NCI-H446 (cell line): ENCODE data around the gene IRF5.

ENCODE experiments used
- DNase-seq, 2 experiments: peaks; one replicate each; lab custom pipeline; 2025; lab: John Stamatoyannopoulos, UW

IRF5 gene

DNA sequence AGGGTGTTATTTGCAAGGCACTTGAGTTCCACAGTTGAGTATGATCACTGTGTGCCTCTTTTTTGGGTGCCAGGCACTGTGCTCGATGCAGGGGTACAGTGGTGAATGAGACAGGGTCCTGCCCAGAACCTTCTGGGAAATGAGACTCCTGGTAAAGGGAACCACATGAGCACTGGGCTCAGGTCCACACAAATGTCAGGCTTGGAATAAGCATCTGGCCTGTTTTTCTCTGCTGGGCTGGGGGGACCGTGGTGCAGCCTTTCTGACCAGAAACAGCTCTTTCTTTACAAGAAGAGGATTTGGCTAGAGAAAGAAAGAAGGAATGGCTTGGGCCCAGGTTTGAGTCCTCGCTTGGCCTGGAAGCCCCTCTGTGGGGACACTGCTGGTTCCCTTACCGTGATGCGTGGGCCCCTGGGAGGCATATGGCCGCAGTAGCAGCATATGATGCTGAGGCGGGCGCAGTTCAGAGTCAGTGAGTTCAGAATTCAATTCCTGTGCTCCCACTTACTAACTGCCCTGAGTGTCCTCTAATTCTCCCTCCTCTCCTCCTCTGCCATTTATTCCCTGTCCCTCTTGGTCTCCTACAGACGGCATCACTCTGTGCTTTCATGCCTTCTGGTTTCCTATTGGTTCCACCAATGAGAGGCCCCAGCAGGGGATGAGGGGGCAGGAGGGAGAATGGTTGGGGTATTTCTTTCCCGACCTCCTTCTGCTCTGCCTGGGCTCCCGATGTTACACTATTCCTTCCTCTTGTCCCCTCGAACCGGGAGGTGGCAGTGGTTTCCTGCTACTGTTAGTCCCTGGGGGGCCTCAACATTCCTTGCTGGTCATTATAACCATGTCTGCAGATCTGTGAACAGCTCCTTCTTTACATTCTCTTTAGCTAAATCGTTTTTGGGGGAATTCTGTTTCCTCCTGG is 17.6 kb upstream of the IRF5 start:
- DNase-seq, result no peak

DNA sequence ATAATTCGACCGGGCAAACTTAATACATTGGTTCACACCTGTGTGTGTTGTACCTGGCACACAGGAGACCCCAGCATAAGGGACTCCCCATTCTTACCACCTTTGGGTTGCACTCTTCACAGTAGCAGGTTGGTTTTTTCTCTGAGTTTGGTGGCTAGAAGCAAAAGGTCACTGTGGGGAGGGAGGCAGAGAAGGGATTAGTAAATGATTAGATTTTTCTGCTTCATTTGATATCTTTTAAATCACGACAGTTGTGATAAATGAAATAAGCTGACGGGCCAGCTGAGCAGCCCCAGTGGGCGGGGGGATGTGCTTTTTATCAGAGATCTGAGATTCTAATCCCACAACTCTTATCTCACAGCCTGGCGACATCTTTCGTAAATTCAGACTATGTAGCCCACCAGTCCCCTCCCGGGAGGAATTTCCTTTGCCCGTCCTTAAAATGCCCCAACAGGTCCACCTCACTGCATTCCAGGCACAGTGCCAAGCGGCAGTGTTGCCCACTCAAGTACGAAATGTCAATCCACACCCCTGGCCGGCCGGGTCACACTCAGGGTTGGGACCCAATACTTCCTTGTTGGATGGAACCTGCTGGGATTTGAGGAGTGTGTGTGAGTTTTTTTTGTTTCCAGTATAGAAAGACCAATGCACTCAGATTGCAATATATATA is 16.7 kb upstream of the IRF5 start:
- DNase-seq, result no peak

DNA sequence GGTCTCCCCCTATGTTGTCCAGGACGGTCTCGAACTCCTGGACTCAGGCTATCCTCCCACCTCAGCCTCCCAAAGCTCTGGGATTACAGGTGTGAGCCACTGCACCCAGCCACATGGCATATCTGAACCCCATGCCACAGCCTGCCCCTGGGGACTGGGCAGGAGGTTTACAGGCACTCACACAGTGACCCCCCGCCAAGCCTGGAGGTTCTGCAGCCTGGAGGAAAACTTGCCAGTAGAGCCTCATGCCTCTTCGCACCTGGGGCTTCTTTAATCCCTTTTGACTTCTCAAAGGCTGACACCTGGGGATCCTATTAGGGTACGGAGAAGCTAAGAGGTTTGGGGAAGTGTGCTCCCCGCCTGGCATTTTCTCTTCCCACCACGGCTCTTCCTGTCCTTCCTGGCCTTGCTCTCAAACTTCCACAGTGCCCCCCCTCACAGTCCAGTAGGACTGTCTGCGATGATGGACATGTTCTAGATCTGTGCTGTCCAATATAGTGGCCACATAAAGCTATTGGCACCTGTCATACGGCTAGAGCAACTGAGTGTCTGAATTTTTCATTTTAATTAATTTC is 15.8 kb upstream of the IRF5 start:
- no peak for DNase-seq

DNA sequence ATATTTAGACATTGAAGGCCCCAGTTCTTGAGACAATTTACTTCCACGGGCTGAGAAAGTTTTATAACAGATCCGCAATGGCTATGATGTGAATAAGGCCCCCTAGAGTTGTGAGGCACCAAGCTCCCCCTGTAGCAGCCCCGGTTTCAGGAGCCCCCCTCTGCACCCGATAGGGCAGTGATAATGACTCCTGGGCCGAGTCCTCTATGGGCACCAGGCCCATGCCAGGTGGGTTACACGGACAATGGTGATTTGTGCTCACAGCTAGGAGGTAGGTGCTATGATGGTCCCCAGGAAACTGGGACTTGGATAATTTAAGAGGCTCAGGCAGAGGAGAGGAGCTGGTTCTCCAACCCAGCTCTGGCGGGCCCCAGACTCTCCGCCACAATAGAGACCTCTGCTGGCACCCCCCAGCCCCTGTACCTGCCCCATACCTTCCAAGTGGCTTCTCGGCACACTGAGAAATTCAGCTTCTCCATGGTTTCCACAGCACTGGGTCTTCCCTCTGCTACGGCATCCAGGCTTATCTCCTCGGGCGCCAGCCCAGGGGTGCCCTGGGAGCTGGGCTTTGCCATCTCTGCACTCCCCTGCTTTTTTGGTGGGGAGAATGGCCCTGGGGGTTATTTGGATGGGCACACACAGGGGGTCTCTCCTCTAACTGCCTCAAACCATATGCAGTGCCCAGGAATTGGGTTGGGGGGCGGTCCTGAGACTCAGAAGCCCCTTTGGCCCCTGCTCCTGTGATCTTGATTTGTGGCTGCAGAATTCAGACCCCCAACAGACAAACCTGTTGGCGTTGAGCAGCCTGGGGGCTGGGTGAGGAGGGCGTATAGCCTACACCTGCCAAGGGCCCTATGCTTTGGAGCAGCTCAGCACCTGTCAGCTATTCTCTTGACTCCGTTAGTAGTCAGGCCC is 15.0 kb upstream of the IRF5 start:
- DNase-seq, result no peak

DNA sequence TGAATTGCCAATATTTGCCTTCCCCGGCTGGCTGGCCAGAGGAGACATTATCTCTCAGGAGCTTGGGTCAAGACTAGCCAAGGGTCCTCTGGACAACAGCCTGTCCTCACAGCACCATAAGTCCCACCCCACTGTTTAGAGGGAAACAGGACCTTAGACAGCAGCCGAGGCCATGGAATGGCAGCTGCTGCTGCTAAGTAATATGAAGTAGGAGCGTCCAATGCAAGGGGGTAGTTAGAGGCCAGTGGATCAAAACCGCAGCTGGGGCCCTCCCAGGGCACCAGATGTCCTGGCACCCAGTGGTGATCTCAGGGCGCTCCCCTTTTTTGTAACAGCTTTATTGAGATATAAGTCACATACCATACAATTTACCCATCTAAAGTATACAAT is 14.3 kb upstream of the IRF5 start:
- no peak for DNase-seq

DNA sequence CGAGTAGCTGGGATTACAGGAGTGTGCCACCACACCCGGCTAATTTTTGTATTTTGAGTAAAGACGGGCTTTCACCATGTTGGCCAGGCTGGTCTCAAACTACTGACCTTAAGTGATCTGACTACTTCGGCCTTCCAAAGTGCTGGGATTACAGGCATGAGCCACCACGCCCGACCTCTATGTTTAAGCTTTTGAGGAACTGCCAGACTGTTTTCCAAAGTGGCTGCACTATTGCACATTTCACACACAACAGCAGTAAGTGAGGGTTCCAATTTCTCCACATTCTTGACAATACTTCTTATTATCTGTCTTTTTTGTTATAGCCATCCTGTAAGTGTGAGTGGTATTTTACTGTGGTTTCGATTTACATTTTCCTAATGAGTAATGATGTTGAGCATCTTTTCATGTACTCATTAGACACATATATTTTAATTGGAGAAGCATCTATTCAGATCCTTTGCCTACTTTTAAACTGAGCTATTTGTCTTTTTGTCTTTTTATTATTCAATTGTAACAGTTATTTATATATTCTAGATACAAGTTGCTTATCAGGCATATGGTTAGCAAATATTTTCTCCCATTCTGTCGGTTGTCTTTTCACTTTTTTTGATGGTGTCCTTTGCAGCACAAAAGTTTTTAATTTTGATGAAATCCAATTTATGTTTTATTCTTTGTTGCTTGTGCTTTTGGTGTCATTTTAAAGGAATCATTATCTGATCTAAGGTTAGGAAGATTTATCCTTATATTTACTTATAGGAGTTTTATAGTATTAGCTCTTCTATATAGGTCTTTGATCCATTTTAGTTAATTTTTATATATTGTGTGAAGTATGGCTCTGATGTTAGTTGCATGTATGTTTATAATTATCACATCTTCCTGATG is 12.8 kb upstream of the IRF5 start:
- DNase-seq, result no peak

DNA sequence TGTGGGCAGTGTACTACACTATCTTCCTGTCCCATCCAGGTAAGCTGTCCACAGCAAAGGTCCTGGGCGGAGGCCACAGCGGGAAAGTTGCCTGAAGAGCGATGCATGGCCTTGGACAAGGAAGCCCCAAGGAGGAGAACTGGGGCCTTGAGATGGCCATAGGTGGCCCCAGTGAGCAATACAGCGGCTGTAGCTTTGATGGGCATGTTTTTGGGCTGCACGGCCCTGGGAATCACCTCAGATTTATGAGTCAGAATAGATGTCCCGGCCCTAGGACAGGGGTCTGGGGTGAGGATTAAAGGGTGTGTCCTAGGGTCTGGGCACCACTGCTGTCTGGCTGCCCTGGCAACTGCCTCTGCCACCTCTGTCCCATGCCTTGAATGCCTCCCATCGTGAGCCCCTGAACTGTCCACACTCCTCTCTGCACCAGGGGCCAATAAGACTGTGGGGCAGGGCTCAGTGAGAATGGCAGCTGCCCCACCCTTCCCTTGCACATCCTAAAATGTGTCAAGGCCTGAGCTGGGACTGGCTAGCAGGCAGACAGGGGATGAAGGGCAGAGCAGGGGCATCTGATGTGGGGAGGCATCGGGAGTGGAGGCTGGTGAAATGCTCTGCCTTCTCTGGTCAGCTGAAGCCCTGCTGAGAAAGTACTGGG is 9.4 kb upstream of the IRF5 start:
- DNase-seq, result no peak

DNA sequence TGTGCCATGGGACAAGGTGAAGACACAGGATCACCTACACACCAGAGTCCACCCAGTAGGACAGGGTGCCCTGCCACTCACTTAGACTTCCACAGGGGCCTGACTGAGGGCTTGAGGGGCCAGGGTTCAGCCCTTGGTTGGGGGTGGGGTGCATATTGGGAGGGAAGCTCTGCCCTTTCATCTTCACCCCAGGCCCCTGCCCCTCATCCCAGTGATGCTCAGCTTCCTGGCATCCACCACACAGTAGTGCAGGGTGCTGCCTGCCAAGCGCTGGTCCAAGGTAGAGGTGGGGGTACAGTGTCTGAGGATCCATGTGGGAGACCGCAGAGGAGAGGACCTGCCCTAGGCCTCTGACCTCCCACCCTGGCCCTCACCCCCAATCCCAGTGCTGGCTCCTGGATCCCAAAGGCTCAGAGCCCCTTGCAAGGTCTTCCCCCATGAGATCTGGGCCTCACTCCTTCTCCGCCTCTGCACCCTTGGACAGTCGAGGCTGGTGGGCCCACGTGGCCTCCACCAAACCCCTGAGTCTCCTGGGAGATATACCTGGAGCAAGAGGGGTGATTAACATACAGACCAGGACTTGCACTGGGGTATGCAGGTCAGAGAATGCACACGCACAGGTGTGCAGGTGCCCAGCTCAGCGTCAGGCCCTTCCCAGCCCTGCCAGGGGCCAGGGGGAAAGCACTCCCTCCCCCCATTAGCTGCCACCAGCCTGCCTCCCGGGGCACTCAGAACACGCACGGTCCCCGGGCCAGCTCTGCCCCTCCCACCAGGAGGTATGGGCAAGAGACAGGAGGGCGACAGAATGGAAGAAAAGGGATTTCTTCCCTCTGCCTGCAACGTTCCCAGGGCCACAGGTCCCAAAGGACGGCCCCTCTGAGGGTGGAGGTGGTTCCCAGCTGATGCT is 8.6 kb upstream of the IRF5 start:
- DNase-seq, result no peak

DNA sequence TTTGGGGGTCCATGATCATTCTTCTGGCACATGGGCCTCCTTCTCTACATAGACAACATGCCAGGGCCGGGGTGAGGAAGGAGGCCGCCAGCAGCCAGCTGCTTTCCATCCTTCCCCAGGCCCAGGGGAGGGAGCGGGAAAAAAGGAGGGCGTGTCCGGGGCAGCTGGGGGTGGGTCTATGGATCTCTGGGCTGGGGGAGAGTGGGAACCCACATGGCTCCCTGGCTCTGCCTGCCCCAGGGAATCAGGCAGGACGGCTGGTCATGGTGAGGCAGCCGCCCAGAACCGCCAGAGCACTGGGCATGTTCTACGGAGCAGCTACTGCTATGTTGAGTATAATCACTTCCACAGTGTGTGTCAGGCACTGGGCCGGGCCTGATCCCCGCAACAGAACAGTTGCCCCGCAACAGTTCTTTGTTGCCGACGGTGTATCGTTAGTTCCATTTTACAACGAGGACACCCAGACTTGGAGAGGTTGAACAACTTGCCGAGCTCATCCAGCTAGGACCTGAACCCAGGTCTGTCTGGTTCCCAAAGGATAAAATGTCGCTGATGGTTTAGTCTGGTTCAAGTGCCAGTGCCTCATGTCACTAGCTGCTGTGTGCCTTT is 6.4 kb upstream of the IRF5 start:
- no peak for DNase-seq

DNA sequence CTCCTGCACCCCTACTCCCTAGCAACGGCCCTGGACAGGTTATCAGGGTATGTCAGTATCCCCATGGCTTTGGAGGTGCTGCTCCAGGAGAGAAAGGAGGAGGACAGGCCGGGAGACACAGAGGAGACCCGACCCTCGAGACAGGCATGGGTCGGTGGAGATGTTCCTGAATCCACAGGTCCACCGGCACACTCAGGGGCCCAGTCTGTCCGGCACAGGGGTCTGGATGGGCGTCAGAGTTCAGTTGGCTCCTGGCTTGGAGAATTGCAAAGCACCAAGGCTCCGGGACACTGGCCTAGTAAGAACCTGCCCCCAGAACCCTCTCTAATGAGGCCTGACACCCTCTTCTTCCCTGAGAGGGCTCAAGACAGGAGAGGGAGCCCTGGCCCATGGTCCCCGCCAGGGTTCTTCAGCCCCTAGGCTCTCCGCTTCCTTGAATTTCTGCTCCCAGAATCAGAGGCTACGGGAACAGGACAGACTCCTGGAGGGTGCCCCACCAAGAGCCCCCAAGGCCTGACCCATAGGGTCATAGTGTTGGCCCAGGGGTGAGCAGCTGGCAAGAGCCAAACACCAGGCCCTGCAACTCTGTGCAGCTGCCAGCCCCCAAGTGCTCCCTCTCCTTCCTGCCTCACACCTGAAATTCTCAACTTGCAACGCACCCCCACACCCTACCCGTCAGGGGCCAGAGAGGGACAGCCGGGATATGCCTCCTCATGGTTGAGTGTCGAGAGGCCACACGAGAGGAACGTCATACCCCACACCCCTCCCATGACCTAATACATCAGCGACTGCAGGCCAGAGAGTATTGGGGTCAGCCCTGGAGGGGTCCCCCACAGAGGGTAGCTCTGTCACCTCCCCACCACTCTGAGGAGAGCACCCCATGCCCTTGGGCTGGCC is 5.5 kb upstream of the IRF5 start:
- DNase-seq, result no peak

DNA sequence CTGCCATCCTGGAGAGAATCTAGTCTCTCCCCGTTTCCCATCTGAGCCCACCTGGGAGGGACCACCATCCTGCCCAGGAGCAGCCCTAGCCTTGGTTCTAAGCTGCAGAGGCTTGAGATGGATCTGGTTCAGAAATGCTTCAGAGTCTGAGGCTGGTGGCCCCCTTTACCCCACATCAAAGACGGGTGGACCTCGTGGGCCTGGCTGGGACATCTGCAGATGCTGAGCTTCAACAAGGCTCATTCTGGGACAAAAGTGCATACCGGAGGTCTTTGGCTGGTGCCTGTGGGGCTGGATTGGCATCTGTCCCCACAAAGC is 4.9 kb upstream of the IRF5 start:
- no peak for DNase-seq

DNA sequence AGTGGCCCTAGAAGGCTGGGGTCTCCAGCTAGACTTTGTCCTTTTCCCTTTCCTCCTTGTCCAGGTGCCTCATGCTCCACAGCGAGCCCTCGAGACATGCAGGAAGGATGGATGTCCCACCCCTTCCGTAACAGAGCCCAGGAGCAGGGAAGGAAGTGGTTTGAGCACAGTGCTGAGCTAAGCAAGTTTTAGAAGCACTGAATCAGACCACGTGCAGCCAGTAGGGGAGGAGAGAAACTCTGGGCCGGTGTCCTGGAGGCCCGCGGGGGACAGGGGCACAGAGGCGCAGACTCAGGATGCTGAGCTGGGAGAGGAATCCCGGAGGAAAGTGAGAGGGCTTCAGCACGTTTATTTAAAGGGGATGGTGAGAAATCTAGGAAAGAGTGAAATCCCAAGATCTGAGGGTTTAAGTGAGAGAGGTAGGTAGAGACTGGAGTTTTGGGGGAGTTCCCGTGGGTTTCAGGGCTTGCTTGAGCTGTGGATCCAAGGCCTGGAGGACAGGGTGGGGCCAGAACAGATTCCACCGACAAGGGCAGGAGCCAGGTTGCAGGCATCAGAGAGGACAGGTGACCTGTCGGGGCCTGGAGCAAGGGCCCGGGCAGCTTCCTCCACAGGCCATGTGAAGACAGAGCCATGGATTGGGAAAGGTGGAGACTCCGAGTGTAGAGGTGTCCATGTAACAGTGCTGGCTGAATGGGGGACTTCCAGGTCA is 4.4 kb upstream of the IRF5 start:
- DNase-seq, result no peak

DNA sequence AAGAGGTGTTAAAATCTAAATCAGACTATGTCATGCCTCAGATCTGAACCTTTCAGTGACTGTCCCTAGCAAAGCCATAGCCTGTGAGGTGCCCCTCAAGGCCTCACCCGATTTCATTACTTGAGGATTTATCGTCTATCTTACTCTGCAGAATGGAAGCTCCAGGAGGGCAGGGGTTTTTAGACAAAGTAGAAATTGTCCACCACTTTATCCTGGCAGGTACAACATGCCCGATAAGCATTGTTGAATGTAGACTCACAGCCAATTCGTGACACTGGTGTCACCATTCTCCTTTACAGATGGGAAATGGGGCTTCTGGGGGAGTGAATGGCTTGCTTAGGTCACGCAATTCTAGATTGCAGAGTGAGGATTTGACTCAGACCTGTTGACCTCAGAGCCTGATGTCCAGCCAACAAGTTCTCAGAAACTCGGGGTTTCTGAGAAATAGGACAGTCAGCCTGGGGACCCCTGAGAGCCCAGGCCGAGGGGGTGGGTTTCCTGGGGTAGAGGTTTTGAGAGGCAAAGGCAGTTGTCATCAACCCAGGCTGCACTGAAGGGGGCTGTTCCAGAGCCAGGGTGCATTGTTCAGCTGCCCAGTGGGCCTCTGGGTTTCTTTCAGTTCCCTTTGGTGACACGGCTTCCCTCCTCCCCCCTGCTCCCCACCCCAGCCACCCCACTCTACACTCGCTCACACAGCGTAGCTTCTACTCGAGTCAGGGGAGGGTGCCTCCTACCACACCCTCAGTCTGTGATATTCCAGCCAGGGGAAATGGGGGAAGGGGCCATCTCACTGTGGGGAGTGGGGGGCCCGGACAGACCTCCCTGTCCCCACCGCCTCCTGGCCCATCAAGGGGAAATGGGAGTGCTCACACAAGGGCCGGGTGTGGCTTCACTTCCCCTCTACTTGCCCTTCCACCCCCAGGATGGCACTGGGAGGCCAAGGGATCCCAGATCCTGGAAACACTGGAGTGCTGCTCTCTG is 3.1 kb upstream of the IRF5 start:
- no peak for DNase-seq

DNA sequence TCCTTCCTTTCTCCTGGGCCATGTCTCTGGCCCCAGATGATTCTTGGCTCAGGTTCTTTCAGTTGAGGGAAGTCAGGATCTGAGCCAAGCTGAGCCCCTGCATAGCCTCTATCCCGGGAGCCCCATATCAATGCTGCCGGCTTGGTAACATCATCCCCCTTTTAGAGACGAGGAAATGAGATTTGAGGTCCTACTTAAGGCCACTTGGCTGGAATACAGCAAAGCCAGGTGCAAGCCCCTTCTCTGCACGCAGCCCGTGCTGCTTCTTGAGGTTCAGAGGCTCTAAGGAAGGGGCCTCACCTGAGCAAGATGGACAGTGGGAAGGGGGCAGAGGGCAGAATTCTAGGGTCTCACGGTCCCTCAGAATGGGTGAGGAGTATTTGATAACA is 2.4 kb upstream of the IRF5 start:
- DNase-seq, result no peak

DNA sequence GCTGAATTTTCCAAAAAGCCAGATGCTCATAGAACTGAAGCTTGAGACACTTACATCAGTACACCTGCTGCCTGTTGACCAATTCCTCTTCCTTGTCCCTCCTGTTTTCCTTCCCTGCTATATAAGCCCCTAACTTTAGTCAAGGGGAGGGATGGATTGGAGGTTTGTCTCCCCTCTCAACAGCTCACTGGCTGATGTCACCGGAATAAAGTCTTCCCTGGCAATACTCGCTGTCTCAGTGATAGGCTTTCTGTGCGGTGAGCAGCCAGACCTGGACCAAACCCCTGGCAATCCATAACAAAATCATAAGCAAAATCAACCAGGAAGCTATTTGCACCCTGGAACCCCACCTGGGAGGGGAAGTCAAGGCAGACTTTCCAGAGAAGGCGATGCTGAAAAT is 929 bp upstream of the IRF5 start:
- no peak for DNase-seq

DNA sequence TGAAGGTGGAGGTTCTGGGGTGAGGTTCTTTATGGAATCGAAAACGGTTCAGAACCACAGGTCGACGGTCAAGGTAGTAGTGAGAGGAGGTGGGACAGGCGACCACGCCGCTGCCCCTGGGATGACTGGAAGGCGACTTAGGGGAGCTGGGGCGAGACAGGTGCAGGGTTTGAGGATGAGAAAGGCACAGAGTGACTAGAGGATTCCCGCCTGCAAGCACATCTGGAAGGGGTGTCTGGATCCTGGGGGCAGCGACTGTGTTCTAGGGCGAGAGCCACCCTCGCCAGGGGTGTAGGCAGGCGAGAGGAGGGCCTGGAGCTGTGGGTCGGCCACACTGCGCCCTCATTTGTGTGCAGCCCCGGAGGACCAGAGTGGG is 468 bp upstream of the IRF5 start:
- no peak for DNase-seq
